H1 (cell line): ENCODE measurements around the gene RBM5. TPM values are rescaled to one million over a fixed set of nuclear protein-coding genes. Genes with fewer than 3 reads are reported as not detected.

Source experiments
- CBX8 ChIP-seq: fragments of 300-800, 300-1000 bp; sonication (generic); IDR thresholded peaks from 2 replicates; pipeline ENCODE4 v1.7.1; 2016; ENCODE audit warnings: low read depth, low read length, borderline replicate concordance
- CREB1 ChIP-seq: IDR thresholded peaks from 2 replicates; pipeline ENCODE4 v1.6.1; 2012; ENCODE audit warnings: inconsistent platforms
- EGR1 ChIP-seq: IDR thresholded peaks from 2 replicates; pipeline ENCODE4 v1.6.1; 2011; ENCODE audit warnings: low read depth, low read length, borderline replicate concordance
- HDAC6 ChIP-seq: IDR thresholded peaks from one replicate; pipeline ENCODE4 v1.7.1; 2012; ENCODE audit warnings: low read depth, mild to moderate bottlenecking, inconsistent platforms, low read length, moderate library complexity
- JUND ChIP-seq: IDR thresholded peaks from 2 replicates; pipeline ENCODE4 v1.6.1; 2011; ENCODE audit warnings: mild to moderate bottlenecking, improper control_type of control experiment, low read length
- NRF1 ChIP-seq: IDR thresholded peaks from 2 replicates; pipeline ENCODE4 v1.6.1; 2011; ENCODE audit warnings: mild to moderate bottlenecking, low read depth, low read length, improper control_type of control experiment
- POLR2A ChIP-seq, 2 experiments: IDR thresholded peaks; 1 replicate in 1 of 2; 2 replicates in 1 of 2; pipeline ENCODE4 v1.6.1; 2011; ENCODE audit warnings: low read depth in 2 of 2, low read length in 2 of 2, mild to moderate bottlenecking in 2 of 2; ENCODE audit errors: control extremely low read depth in 1 of 2
- SIRT6 ChIP-seq: IDR thresholded peaks from one replicate; pipeline ENCODE4 v1.7.1; 2012; ENCODE audit warnings: low read length, inconsistent platforms
- SUZ12 ChIP-seq: fragments of 200-600 bp; sonication (generic); IDR thresholded peaks from 2 replicates; pipeline ENCODE4 v1.6.1; 2012; ENCODE audit warnings: mild to moderate bottlenecking, inconsistent platforms, low read length, moderate library complexity, mixed read lengths
- ZNF274 ChIP-seq: IDR thresholded peaks from 2 replicates; pipeline ENCODE4 v1.7.0; 2012; ENCODE audit warnings: low read length, borderline replicate concordance; ENCODE audit errors: extremely low read depth
- polyA plus RNA-seq, 7 experiments: library from polyadenylated mRNA; depleted of rRNA in 3 of 7; stranded (reverse) in 5 of 7; unstranded in 2 of 7; fragments of >200 nt in 5 of 7; fragments of 200-250 nt in 2 of 7; gene quantifications; 1 replicate in 5 of 7; 2 replicates in 1 of 7; 4 replicates in 1 of 7; pipeline versions ENCODE4 v1.2.1 to v1.2.3, GENCODE V29; 2011 to 2013; ENCODE audit warnings: missing spikeins in 2 of 7, mixed read lengths in 2 of 7
- total RNA-seq: library from RNA; stranded (reverse); fragmentation: NEBNext Ultra II Directional; extraction: Animal tissue kit (Norgen Biotek cat#: 25700); gene quantifications from 2 replicates; pipeline ENCODE4 v1.2.1, GENCODE V29; 2021
- TF ChIP-seq, protein P1 (sequence below): IDR thresholded peaks from 2 replicates; pipeline ENCODE4 v1.6.1; 2012; ENCODE audit warnings: inconsistent platforms
- TF ChIP-seq, protein P2 (sequence below): IDR thresholded peaks from 2 replicates; pipeline ENCODE4 v1.6.1; 2012; ENCODE audit warnings: low read length, inconsistent platforms

Gene RBM5
- total and polyA plus RNA-seq, 2 of the 8 experiments (the other 6 are each of a cell fraction or from before 2014, with no cell fraction given), result 82.7 to 144 TPM

DNA sequence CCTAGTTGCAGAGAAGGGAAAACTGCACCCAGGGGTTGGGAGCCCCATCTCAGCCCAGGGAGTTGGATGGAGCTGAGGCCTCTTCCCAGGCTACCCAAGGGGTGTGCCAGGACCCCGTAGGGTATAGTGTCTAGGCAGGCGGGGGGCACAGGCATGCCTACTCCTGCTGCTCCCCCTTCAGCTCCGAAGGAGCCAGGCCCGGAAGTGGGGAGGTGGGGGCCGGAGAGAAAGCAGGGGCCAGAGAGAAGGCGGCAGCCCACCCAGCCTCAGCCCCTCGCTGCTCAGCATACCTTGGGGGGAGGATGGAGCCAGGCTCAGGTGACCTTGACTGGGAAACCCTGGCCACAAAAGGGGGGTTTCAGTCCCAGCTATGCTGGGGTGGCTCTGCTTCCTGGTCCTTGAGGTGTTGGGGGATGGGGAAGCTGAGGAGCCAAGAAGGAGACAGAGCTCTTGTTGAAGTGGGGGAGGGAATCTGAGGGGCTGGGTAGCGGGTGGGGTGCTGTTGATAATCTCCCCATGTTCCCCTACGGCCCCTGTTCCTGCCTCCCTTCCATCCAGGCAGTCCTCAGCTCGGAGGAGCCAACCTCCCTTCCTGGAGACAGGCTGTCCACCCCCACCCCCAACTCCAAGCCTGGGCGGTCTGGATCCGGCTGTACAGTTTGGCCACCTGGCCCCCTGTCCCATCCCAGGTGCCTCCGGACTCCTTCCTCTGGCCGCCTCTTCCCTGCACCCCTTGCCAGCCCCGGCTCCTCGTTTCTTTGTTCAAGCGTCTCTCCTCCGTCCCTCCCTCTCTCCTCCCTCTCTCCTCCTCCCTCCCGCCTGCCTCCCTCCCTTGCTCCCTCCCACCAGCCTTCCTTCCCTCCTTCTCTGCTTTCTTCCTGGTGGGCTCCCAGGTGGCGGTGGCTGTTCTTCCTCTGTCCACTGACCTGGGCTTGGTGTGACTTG lies 68.1 kb downstream of the RBM5 start (continued):
- TF ChIP-seq CBX8 (no peak), SIRT6 (no peak), JUND (no peak), ZNF274 (no peak), SUZ12 (no peak), NRF1 (no peak), CREB1 (no peak), HDAC6 (no peak), POLR2A (IDR thresholded peaks at IDR 0.05; ENCODE audit: control extremely low read depth in 1 of 2, low read depth in 2 of 2, low read length in 2 of 2) (peak in 1 of 2 experiments; percentile 56; a peak in 2 of 3 replicates), EGR1 (0 out of 2 replicates have a peak, but pooled peaks have one; percentile 29)
- TF ChIP-seq, protein P1, sequence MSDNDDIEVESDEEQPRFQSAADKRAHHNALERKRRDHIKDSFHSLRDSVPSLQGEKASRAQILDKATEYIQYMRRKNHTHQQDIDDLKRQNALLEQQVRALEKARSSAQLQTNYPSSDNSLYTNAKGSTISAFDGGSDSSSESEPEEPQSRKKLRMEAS, result peak; percentile 17; the same call in 1 of the 2 replicates
- TF ChIP-seq, protein P2, sequence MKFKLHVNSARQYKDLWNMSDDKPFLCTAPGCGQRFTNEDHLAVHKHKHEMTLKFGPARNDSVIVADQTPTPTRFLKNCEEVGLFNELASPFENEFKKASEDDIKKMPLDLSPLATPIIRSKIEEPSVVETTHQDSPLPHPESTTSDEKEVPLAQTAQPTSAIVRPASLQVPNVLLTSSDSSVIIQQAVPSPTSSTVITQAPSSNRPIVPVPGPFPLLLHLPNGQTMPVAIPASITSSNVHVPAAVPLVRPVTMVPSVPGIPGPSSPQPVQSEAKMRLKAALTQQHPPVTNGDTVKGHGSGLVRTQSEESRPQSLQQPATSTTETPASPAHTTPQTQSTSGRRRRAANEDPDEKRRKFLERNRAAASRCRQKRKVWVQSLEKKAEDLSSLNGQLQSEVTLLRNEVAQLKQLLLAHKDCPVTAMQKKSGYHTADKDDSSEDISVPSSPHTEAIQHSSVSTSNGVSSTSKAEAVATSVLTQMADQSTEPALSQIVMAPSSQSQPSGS, result no peak
- TF ChIP-seq, all 59 proteins: peak for 6
